ENCODE results near the gene IQCK.

Gene IQCK

DNA sequence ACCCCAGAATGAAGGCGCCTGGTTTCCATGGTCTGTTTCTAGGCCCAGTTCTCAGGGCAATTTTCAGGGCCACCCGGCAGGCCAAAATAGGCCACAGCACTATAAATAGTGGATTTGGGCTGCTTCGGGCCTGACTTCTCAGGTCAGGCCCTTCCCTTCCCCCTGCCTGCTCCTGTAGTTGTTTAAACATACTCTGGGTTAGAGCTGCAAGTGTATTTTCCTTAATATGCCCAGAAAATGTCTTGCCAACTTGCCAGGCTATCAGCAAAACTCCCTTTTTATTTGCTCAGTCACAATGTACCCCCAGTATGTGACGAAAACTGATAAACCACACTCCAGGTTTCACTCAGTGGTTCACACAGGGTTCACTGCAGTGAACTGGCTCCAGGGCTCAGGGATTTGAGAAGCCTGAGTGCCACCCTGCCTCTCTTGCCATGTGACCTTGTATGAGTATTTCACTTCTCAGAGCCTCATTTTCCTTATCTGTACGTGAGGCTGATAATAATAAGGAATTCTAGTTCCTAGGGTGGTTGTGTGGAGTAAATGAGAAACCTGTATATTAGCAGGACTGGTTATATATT is 90.1 kb downstream of the IQCK start:
- no peak for DNase-seq

DNA sequence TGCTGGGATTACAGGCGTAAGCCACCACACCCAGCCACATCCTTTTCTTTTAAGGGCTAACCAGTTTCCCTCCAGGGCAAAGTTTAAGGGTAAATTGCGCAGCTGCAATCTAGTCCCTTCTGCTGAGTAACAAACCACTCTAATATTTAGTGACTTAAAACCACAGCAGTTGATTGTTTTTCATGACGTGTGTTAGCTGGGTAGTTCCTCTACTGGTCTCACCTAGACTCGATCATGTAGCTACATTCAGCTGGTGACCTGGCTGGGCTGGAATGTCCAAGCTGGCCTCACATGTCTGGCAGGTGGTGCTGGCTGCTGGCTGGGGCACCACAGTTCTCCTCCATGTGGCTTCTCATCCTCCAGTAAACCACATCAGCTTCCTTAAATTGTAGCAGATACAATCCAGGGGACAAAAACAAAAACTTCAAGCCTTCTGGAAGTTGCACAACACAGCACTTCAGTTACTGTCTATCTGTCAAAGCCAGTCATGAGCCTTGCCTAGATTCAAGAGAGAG is 91.1 kb downstream of the IQCK start:
- DNase-seq = no peak

DNA sequence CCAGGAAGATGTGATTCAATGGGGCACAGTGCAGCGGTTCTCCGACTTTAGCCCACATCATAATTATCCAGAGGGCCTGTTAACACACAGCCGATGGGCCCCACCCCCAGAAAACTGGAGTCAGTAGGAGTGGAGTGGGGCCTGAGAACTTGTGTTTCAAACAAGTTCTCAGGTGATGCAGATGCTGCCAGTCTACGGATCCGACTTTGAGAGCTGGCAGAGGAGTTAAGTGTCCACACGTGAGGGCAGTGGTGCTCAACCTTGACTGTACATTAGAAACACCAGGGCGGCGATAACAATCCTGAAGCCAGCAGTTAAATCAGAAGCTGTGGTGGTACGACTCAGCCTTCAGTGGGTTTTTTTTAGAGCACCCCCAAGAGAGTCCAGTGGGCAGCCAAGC is 91.6 kb downstream of the IQCK start:
- no peak for DNase-seq

DNA sequence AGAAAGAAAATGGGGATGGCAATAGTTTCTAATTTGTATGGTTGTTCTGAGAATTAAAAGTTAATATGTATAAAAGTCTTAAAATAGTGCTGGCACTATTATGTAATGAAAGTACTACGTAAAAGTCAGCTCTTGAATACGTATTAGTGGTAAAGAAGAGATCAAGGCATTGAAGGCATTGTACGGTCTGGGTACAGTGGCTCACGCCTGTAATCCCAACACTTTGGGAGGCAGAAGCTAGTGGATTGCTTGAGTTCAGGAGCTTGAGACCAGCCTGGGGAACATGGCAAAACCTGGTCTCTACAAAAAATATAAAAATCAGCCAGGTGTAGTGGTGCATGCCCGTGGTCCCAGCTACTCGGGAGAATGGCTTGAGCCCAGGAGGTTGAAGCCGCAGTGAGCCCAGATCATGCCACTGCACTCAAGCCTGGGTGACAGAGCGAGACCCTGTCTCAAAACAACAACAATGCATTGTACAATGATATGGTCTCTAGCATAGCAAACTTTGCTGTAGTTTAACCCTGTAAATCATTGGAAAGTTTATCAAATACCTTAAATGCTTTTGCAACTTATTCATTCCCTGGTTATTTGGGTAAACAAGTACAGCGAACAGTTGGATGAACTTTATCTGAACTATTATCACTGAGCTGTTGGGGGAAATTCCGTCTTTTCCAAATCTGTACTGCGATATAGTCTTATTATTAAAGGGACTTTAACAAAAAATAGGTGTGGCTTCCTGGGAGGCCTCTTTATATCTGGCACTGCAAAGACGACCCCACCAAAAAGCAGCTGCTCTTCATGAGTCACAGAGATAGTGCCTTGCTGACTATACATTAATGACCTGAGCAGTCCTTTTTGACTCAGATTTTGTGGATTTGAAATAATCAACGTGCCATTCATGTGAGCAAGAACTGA is 93.0 kb downstream of the IQCK start:
- DNase-seq = no peak

DNA sequence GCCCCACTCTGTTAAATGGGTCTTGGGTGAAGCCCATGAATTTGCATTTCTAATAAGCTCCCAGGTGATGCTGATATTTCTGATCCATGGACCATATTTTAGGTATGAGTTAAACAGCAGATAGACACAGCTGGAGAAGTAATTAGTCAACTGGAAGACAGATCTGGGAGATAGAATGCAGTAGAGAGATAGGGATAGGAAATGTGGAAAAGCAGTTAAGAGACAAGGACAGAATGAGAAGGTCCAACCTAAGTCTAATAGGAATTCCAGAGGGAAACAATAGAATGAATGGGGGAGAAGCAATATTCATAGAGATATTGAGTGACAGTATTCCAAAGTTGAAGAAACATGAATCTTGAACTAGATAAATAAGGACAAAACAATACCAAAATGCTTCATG is 94.9 kb downstream of the IQCK start:
- DNase-seq = no peak

DNA sequence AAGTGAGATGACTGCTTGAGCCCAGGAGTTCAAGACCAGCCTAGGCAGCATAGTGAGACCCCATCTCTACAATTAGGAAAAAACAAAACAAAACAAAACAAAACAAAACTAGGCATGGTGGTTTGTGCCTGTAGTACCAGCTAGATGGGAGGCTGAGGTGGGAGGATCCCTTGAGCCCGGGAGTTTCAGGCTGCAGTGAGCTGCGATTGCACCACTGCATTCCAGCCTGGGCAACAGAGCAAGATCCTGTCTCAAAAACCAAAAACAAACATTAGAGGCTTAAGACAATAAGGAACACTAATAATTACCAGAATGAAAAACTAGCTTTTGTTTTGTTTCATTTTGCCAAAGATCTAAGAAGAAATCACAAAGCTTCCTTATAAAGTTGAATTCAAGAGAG is 97.3 kb downstream of the IQCK start:
- no peak for DNase-seq

DNA sequence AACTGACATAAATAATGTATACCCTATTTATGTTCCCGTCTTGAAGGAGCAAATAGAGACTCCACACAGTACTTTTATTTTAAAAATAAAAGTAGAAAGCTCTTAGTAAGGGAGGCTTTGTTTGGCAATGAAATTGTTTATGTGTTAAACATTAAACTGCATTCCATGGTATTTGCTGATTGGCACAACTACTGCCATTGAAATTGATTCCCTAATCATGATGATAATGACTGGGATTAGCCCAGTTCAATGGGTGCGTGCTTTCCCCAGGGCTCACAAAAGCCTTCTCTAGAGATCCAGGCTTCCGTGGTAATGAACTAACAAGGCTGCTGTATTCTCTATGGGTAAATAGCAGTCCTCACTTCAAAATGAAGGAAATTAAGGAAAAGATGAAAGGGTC is 99.1 kb downstream of the IQCK start:
- no peak for DNase-seq

DNA sequence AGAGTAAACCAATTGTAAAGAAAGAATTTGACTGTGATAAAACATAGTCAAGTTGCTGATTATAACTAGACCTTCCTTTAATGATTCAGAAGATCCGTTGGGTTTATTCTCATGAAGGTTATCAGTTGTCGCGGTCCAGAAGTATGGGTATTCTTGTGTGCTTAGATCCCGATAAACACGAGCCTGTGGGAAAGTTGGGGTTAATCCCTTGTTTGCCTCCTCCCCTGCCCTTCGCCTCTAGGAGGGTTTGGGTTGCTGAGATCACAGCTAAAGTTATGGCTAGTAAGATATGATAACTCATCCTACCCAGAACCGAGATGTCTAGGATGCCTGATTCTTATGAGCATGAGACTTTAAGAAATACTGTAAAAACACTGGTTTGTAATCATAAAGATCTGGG is 99.8 kb downstream of the IQCK start:
- no peak for DNase-seq

DNA sequence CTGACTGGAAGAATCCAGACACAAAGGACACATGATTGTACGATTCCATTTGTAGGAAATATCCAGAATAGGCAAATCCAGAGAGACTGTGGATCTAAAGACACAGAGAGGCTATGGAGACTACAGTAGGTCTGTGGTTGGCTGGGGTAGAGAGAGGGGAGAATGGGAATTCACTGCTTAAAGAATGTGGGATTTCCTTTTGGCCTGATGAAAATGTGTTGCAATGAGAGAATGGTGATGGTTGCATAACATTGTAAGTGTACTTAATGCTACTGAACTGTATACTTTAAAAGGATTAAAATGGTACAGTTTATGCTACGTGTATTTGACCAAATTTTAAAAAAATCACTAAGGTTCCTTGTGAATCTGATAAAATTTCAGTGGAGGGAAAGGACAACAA is 104.5 kb downstream of the IQCK start:
- no peak for DNase-seq

DNA sequence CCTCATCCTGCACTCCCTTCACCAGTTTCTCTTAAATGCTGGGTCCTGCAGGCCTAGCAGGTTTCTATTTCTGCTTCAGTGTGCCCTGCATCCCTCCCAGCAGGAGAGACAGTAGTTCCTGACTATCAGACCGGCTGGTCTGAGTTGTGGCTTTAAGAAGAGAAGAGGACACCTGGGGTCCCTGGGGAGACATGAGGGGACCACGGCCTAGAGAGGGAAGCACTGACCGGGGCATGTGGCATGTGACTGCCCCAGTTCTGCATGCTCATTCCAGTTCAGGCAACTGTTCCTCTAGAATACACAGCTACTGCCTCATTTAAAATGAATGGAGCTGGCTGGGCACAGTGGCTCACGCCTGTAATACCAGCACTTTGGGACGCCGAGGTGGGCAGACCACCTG is 105.3 kb downstream of the IQCK start:
- no peak for DNase-seq

DNA sequence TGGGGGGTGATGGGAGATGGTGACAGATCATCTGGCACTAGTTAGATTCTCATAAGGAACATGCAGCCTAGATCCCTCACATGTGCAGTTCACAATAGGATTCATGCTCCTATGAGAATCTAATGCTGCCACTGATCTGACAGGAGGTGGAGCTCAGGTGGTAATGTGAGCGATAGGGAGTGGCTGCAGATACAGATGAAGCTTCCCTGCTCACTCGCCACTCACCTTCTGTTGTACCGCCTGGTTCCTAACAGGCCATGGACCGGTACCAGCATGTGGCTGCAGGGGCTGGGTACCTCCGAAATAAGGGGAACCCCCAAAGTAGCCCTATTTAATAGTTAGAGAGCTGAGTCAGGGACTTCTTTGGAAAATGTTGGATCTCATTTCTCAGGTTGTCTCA is 106.1 kb downstream of the IQCK start:
- no peak for DNase-seq

DNA sequence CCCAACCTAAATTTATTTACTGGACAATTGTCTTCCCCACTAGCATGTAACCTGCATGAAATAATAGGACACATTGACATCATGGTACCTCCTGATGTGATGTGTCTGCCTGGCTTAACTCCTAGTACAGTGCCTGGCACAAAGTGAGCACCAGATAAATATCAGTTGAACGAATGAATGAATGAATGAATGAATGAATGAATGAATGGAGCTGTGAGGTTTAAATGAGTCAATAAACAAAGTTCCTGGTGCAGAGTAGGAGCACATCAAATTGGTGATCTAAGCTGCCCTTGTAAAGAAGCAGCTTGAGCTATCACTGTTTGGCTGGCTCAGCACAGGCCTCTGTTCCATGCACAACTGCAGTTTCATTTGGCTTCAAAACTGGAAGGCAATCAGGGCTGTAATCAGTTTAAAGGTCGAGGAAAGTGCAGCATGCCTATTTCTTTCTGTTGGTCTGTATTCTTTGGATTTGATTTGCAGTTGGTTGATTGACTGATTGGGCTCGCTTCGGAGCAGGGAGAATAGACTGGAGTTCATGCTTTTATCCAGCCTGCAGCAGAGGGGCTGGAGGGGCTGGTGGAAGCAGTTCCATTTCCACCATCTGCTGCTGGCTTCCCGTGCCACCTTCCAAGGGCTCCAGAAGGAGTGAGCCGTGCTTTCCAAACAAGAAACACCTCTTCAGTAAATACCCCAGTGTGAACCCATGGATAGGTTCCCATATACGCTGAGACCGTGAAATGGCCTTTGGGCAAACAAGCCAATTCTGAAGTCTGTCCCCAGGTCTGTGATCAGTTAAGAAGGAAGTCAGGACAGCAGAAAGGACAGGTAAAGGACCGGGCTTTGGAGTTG is 112.0 kb downstream of the IQCK start:
- no peak for DNase-seq

DNA sequence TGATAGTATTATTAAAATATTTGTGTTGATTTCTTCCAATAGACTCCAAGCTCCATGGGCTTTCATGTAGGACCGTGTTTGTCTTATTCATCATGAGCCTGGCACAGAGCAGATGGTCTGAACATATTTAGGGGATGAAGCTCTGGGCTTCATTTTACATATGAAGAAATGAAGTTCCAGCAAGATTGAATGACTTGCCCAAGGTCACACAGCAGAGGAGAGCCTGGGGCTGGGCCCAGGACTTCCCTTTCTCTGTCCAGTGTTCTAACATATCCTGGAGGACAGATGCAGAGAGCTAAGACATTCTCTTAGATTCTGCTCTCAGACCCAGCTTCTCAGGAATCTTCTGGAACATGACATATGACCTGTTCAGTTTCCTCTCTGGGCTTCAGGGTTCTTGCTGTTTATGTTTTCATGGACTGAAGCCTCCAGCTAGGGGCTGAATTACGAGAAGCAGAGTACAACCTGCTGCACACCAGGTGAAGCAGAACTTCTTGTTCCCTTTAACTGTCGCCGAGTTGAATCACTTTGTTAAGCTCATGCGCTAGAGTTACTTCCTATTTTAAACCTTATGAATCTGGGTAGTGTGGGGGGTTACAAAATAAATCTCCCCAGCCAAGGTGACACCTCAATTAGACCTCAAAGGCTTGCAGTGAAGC is 113.0 kb downstream of the IQCK start:
- no peak for DNase-seq

DNA sequence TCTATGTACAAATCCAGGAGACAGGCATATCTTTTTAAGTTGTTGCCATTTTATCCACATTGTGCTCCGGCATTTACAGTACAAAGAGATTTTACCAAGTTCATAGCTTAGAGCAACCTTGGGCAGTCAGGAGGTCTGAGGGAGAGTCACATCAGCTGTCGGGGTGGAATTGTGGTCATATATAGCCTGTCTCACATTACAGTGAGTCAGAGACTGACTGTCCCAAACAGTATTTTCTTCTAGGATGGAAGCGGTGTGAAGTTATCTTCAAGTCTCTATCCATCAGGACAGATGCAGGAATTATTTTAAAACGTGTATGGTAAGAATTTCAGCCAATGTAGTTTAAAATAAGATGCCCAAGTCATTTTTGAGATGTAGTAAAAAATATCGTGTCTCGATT is 113.6 kb downstream of the IQCK start:
- no peak for DNase-seq

DNA sequence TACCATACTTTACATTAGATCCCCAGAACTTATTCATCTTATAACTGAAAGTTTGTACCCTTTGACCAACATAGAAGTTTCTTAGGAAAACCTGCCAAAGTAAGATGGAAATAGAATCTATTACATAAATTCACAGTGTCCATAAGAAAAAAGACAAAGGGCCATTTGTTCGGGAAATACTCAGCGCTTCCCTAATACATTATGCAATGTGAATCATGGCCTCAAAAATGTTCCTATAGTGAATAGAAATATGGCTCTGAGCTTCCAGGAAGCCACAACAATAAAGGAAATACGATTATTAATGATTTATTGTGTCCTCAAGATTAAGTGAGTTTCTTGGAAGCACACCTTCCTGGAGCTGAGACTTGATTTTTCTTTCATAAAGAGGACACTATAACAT is 115.1 kb downstream of the IQCK start:
- DNase-seq = no peak

DNA sequence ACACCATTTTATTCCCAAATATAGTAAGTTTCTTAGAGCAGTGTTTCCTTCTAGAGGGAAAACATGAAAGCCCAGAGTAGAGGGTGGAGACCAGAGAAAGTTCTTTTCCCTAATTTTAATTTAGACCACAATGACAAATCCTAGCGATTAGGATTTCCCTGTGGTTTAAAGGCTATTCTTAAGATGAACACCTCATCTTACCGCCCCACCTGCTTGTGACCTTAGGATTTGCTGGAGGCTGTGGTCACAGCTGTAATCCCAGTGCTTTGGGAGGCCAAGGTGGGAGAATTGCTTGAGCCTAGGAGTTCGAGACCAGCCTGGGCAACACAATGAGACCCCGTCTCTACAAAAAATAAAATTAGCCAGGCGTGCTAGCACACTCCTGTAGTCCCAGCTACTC is 115.5 kb downstream of the IQCK start:
- no peak for DNase-seq

DNA sequence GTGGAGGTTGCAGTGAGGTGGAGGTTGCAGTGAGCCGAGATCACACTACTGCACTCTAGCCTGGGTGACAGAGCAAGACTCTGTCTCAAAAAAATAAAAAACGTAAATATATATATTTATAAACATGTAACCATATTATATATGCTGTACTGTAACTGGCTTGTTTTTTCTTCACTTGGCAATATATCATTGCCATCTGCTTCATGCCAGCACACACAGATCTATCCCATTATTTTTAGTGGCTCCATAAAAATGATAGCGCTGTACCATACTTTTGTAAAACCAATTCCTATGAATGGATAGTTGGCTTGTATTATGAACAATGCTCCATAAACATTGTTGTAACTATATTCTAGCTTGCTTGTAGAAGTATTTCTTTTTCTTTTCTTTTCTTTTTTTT is 117.1 kb downstream of the IQCK start:
- no peak for DNase-seq

DNA sequence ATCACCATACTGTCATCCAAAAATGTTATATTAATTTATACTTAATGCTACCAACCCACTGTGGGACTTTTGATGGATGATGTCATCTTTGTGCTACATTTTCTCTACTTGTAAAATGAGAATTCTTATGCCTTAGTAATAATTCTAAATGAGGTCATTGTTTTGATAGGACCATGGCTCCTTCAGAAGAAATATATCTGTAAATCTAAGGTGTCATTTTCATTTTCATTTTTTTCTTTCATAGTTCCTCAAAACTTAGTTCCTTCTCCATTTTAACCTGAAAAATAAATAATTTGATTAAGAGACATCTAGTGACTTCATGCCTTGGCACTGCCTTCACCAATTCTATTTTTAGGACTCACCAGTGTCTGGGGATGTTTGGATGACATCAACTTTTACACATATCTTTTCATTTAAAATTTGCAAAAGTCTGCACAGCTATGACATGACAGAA is 117.9 kb downstream of the IQCK start:
- DNase-seq = no peak

DNA sequence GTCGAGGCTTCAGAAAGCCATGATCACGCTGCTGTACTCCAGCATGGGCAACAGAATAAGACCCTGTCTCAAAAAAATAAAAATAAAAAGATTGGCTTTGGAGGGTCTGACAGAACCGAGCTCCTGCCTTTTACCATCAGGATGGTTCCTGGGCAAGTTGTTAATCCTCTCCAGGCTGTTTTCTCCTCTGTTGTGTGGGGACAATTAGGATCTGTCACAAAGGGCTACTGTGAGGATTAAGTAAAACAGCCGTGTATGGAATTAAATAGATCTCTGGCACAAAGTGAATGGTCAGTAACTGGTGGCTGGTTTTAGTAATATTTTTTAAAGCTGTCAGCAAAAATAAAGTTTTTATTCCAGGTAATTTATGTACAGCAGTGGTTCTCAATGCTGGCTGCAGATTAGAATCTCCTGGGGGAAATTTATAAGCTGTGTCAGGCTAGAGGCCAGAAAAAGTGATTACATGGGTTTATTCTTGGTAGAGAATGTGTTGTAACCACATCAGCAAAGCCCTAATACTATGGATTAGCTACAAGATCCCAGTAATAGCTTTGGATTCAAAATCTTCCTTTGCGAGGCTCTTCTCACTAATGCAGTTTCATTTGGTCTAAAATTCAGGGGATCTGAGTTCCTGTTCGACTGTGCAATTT is 119.4 kb downstream of the IQCK start:
- DNase-seq = no peak

DNA sequence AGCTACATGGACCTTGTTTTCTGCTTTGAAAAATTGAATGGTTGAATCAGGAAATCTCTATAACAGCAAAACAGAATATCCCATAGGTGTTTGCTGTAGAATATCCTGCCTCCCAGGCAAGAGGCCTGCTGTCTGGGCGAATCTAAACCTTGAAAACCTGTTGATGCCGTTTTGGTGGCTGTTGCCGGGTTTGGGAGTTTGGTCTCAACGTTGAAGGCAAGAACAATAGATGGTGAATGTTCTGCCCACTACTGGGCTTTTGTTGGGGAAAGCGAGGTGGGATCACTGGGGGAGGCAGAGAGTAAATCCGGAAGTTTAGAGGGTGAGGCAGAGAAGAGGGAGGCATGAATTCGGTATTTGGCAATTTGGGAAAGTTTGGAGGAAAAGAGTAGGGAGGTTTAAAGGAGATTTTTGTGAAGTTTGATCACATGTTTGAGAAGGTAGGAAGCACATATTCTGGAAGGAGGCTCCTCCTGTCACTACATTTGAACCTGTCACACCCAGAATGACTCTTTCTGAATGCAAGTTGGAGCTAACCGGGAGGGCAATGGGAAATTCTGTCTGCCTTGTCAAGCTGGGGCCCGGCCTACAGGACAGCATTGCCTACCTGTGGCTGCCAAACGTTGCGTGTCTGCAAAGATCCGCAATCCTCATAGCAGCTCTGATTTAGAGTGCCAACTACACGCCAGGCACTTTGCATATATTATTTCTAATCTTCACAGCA is 120.1 kb downstream of the IQCK start:
- no peak for DNase-seq

DNA sequence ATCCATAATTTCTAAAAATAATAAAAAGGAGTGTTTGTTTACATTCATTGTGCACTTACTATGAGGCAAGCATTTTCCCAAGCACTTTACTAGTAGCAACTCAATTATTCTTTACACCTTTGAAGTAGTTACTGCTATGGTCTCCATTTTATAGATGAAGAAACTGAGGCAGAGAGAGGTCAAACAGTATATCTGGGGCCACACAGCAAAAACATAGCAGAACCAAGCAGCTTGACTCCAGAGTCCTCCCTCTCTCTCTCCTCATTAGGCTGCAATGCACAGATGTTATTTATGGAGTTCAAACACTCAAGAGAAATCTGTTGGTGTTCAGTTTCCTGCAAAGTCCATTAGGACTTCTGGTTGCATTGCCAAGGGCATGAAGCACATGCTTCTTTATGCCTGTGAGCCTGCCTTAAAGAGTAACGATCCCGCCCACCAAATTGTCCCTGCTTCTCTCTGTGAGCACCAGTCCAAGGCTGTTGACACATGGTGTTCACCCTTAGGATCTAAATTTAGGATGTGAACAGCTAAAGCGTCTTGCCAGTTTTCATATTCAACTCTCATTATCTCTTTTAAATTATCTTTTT is 122.5 kb downstream of the IQCK start:
- DNase-seq = no peak

Data from SIG-M5 (cell line).